Myocyte (in vitro differentiated cells): ENCODE results near the gene ZC3H12A. TPM values are rescaled to one million over a fixed set of nuclear protein-coding genes. Genes with fewer than 3 reads are reported as not detected.

Source experiments
- microRNA-seq: library from miRNA; unstranded; fragments of <30 nt; microRNA quantifications from one replicate; pipeline ENCODE4, GENCODE V29; 2016
- total RNA-seq: library from RNA; depleted of rRNA; stranded (reverse); fragments of >200 nt; gene quantifications from 2 replicates; pipeline ENCODE4 v1.2.3, GENCODE V29; 2014

Gene ZC3H12A
- total RNA-seq, 1 donor from 2014 or later: 6.5 TPM

Small RNA genes within 50 kb of the gene (microRNA-seq; reads per million reads assigned to microRNA genes)
- gene MIR5581 (1.6 reads per million, percentile 3 among the genes with 10 or more reads in this experiment), gene MIR6732 (not detected)

Other genes with a start within 250 kb of the ZC3H12A start
- 88.6 and 116 TPM in 2 replicates for gene MEAF6, start 40.2 kb downstream of the ZC3H12A start, total RNA-seq
- gene SNIP1, start 79.7 kb downstream of the ZC3H12A start, total RNA-seq: 11.0 and 12.3 TPM in 2 replicates
- gene DNALI1, start 82.4 kb downstream of the ZC3H12A start, total RNA-seq: 35.9 and 45.9 TPM in 2 replicates
- gene GNL2, start 121.4 kb downstream of the ZC3H12A start, total RNA-seq: 57.0 and 76.9 TPM in 2 replicates
- gene RSPO1, start 160.3 kb downstream of the ZC3H12A start, total RNA-seq: not detected in 2 replicates
- 0.05 and 0.26 TPM in 2 replicates for gene CDCA8, start 217.9 kb downstream of the ZC3H12A start, total RNA-seq